Esophagus muscularis mucosa (tissue), 4 donors: ENCODE results near the gene SLC35F3. TPM values are rescaled to one million over a fixed set of nuclear protein-coding genes. Genes with fewer than 3 reads are reported as not detected.

Experiments
- DNase-seq: peaks from one replicate; pipeline ENCODE4 v3.0.0-alpha.2; 2017; ENCODE audit errors: extremely low spot score
- H3K27ac ChIP-seq, 4 donors: fragments of 200-600 bp; sonication (generic); replicated peaks in 1 of 4; 1 replicate in 3 of 4; 2 replicates in 1 of 4; pipeline ENCODE4 v1.5.1; 2016 to 2019; ENCODE audit warnings: mild to moderate bottlenecking in 1 of 4
- H3K27me3 ChIP-seq, 4 donors: fragments of 200-600 bp; sonication (generic); one replicate each; pipeline versions ENCODE4 v1.5.1 to v1.6.0; 2016 to 2019
- H3K36me3 ChIP-seq, 4 donors: fragments of 200-600 bp; sonication (generic); one replicate each; pipeline ENCODE4 v1.5.1; 2016 to 2019
- H3K4me1 ChIP-seq, 4 donors: fragments of 200-600 bp; sonication (generic); one replicate each; pipeline ENCODE4 v1.5.1; 2016 to 2019
- H3K4me3 ChIP-seq, 4 donors: fragments of 200-600 bp; sonication (generic); 1 replicate in 2 of 4; 2 replicates in 2 of 4; pipeline ENCODE4 v1.5.1; 2016 to 2019; ENCODE audit warnings: mild to moderate bottlenecking in 4 of 4, moderate library complexity in 1 of 4
- H3K9me3 ChIP-seq, 4 donors: fragments of 200-600 bp; sonication (generic); 1 replicate in 3 of 4; 2 replicates in 1 of 4; pipeline ENCODE4 v1.5.1; 2016 to 2019
- CTCF ChIP-seq, 3 experiments: fragments of 200-600 bp in 2 of 3; fragments of 450-650 bp in 1 of 3; sonication (generic) in 2 of 3; IDR thresholded peaks; one replicate each; pipeline ENCODE4 v1.5.1; 2017 to 2019; ENCODE audit warnings: antibody characterized with exemption in 3 of 3, mild to moderate bottlenecking in 2 of 3, moderate library complexity in 1 of 3
- EP300 ChIP-seq: sonication (generic); formaldehyde crosslinking; IDR thresholded peaks from one replicate; pipeline ENCODE4 v1.6.1; 2017; ENCODE audit warnings: antibody characterized with exemption
- POLR2A ChIP-seq: fragments of 450-650 bp; IDR thresholded peaks from one replicate; pipeline ENCODE4 v1.6.1; 2017; ENCODE audit warnings: antibody characterized with exemption, moderate library complexity, mild to moderate bottlenecking, low read depth
- POLR2AphosphoS5 ChIP-seq, 2 donors: sonication (generic); formaldehyde crosslinking; IDR thresholded peaks; one replicate each; pipeline ENCODE4 v1.6.1; 2017; ENCODE audit warnings: antibody characterized with exemption in 2 of 2
- WGBS: methylation state at CpG from one replicate; pipeline ENCODE4 v1.1.5; 2018; 5-methylcytosine and 5-hydroxymethylcytosine counted together
- intact Hi-C: fragments of 100-400 bp; cut with DNase I; formaldehyde crosslinking; loops from one replicate; pipeline ENCODE4 v1.15.1; 2023
- total RNA-seq, 4 donors: library from RNA; depleted of rRNA; stranded (reverse); fragments of >200 nt; gene quantifications; one replicate each; pipeline versions ENCODE4 v1.1.0 to v1.2.1, GENCODE V29; 2016

The SLC35F3 gene
- total RNA-seq, 4 donors from 2014 or later: 0.34 TPM; not detected in 3

GRCh38 chr1:234250747-234251146 lies 346.3 kb downstream of the SLC35F3 start:
- DNase-seq: no peak
- Histone ChIP-seq H3K36me3 (no peaks in the 10 kb centered on the region), H3K4me3 (no peak overlapping the region), H3K9me3 (no peaks in the 10 kb centered on the region), H3K27me3 (no peaks in the 10 kb centered on the region), H3K4me1 (no peaks in the 10 kb centered on the region), H3K27ac (no peak overlapping the region)
- intact Hi-C loops: no loop called here
- WGBS: 95% methylated on average over 1 of the region's 1 CpG
- no peak for TF ChIP-seq CTCF (IDR thresholded peaks at IDR 0.05)
- TF ChIP-seq POLR2A: no peak
- no peak for TF ChIP-seq POLR2AphosphoS5 (IDR thresholded peaks at IDR 0.05)
- no peak for TF ChIP-seq EP300

- no peak for DNase-seq
- Histone ChIP-seq H3K4me3 (no peak overlapping the region), H3K9me3 (peaks cover 0 to 7% (median 0%) of the 10 kb centered on the region in 4 donors), H3K27ac (no peak overlapping the region), H3K4me1 (no peaks in the 10 kb centered on the region), H3K36me3 (no peaks in the 10 kb centered on the region), H3K27me3 (no peaks in the 10 kb centered on the region)
- intact Hi-C loops: no loop called here
- WGBS: 95% methylated on average over 1 of the region's 1 CpG
- no peak for TF ChIP-seq EP300
Observed at GRCh38 chr1:234253732-234254131, 349.3 kb downstream of the SLC35F3 start.

GRCh38 chr1:234256359-234256758 lies 351.9 kb downstream of the SLC35F3 start:
- H3K4me3 ChIP-seq: no peak overlapping the region
- TF ChIP-seq POLR2A (no peak), POLR2AphosphoS5 (IDR thresholded peaks at IDR 0.05) (no peak), CTCF (IDR thresholded peaks at IDR 0.05) (no peak), EP300 (no peak)
- WGBS: 75% methylated on average over 2 of the region's 2 CpGs
- DNase-seq: no peak
- intact Hi-C loops: no loop called here
- H3K4me1 ChIP-seq: no peaks in the 10 kb centered on the region
- peaks cover 0 to 7% (median 0%) of the 10 kb centered on the region in 4 donors for H3K9me3 ChIP-seq
- no peaks in the 10 kb centered on the region for H3K27me3 ChIP-seq
- H3K36me3 ChIP-seq: no peaks in the 10 kb centered on the region
- H3K27ac ChIP-seq: no peak overlapping the region

- Histone ChIP-seq H3K4me3 (no peak overlapping the region), H3K27me3 (no peaks in the 10 kb centered on the region), H3K4me1 (no peaks in the 10 kb centered on the region), H3K36me3 (no peaks in the 10 kb centered on the region), H3K27ac (no peak overlapping the region), H3K9me3 (peaks cover 0 to 7% (median 0%) of the 10 kb centered on the region in 4 donors)
- 84% methylated on average over 3 of the region's 3 CpGs for WGBS
- intact Hi-C loops: no loop called here
- DNase-seq: no peak
- no peak for TF ChIP-seq POLR2A
- no peak for TF ChIP-seq EP300
- no peak for TF ChIP-seq POLR2AphosphoS5 (IDR thresholded peaks at IDR 0.05)
Observed at GRCh38 chr1:234258071-234258470, 353.6 kb downstream of the SLC35F3 start.

GRCh38 chr1:234260578-234260977 lies 356.1 kb downstream of the SLC35F3 start:
- intact Hi-C loops: no loop called here
- H3K4me1 ChIP-seq: no peaks in the 10 kb centered on the region
- no peaks in the 10 kb centered on the region for H3K36me3 ChIP-seq
- no peak overlapping the region for H3K4me3 ChIP-seq
- no peaks in the 10 kb centered on the region for H3K27me3 ChIP-seq
- TF ChIP-seq EP300 (no peak), POLR2AphosphoS5 (IDR thresholded peaks at IDR 0.05) (no peak), POLR2A (no peak), CTCF (IDR thresholded peaks at IDR 0.05) (no peak)
- DNase-seq: no peak
- H3K9me3 ChIP-seq: peaks cover 0 to 7% (median 0%) of the 10 kb centered on the region in 4 donors
- WGBS: 67% methylated on average over 7 of the region's 7 CpGs
- H3K27ac ChIP-seq: no peak overlapping the region

- DNase-seq: no peak
- peaks cover 0 to 7% (median 0%) of the 10 kb centered on the region in 4 donors for H3K9me3 ChIP-seq
- no peak overlapping the region for H3K4me3 ChIP-seq
- no peaks in the 10 kb centered on the region for H3K36me3 ChIP-seq
- WGBS: 88% methylated on average over 5 of the region's 5 CpGs
- TF ChIP-seq POLR2A (no peak), CTCF (IDR thresholded peaks at IDR 0.05) (no peak), EP300 (no peak), POLR2AphosphoS5 (IDR thresholded peaks at IDR 0.05) (no peak)
- no peaks in the 10 kb centered on the region for H3K4me1 ChIP-seq
- no peaks in the 10 kb centered on the region for H3K27me3 ChIP-seq
- H3K27ac ChIP-seq: no peak overlapping the region
- intact Hi-C loops: no loop called here
Observed at GRCh38 chr1:234261545-234261944, 357.1 kb downstream of the SLC35F3 start.
